Fibroblast of lung (primary cell): ENCODE results near the gene OR13C2. TPM values are rescaled to one million over a fixed set of nuclear protein-coding genes. Genes with fewer than 3 reads are reported as not detected.
"Not testable (repeated sequence)": the region's sequence is repeated elsewhere in the genome, so short reads cannot be mapped to it uniquely, and the experiment has no call there.

Source experiments
- DNase-seq, 2 donors: peaks; one replicate each; pipeline versions ENCODE4 v3.0.0 to v3.0.0-alpha.2; 2010; ENCODE audit warnings: low read depth in 2 of 2
- H2AFZ ChIP-seq: 2 replicates; pipeline ENCODE4 v1.5.1; 2012; ENCODE audit warnings: low read length, control low read depth, inconsistent platforms
- H3K27ac ChIP-seq: 2 replicates; pipeline ENCODE4 v1.5.1; 2011; ENCODE audit warnings: low read length, control low read depth; ENCODE audit not compliant: insufficient read depth
- H3K27me3 ChIP-seq: 2 replicates; pipeline ENCODE4 v1.5.1; 2011; ENCODE audit warnings: mild to moderate bottlenecking, low read length; ENCODE audit not compliant: control insufficient read depth, insufficient read depth
- H3K36me3 ChIP-seq: 2 replicates; pipeline ENCODE4 v1.5.1; 2011; ENCODE audit warnings: low read length; ENCODE audit not compliant: control insufficient read depth, insufficient read depth
- H3K4me1 ChIP-seq: 2 replicates; pipeline ENCODE4 v1.5.1; 2011; ENCODE audit warnings: low read length; ENCODE audit not compliant: control insufficient read depth, insufficient read depth; ENCODE audit errors: extremely low read depth
- H3K4me2 ChIP-seq: 2 replicates; pipeline ENCODE4 v1.5.1; 2011; ENCODE audit warnings: low read length, control low read depth; ENCODE audit not compliant: insufficient read depth; ENCODE audit errors: extremely low read depth
- H3K4me3 ChIP-seq, 4 experiments: fragments of 200-600 bp in 1 of 4; sonication (generic) in 1 of 4; replicated peaks in 1 of 4; 2 replicates each; pipeline ENCODE4 v1.5.1; 2011 to 2016; ENCODE audit warnings: low read length in 4 of 4, low read depth in 3 of 4, mild to moderate bottlenecking in 3 of 4, control low read depth in 2 of 4, inconsistent platforms in 1 of 4, mixed read lengths in 1 of 4; ENCODE audit not compliant: insufficient read depth in 1 of 4; ENCODE audit errors: control extremely low read depth in 1 of 4
- H3K79me2 ChIP-seq: 2 replicates; pipeline ENCODE4 v1.5.1; 2012; ENCODE audit warnings: mild to moderate bottlenecking, low read length, inconsistent platforms; ENCODE audit not compliant: control insufficient read depth, insufficient read depth
- H3K9ac ChIP-seq: 2 replicates; pipeline ENCODE4 v1.5.1; 2011; ENCODE audit warnings: mild to moderate bottlenecking, low read length, control low read depth; ENCODE audit not compliant: insufficient read depth
- H3K9me3 ChIP-seq: 2 replicates; pipeline ENCODE4 v1.5.1; 2012; ENCODE audit warnings: low read depth, low read length; ENCODE audit not compliant: control insufficient read depth, insufficient read depth
- H4K20me1 ChIP-seq: 2 replicates; pipeline ENCODE4 v1.5.1; 2011; ENCODE audit warnings: low read length; ENCODE audit not compliant: control insufficient read depth, insufficient read depth; ENCODE audit errors: extremely low read depth
- EZH2 ChIP-seq: IDR thresholded peaks from 2 replicates; pipeline ENCODE4 v1.5.1; 2012; ENCODE audit warnings: low read length, control low read depth, mild to moderate bottlenecking; ENCODE audit errors: missing control alignments
- polyA minus RNA-seq: library from RNA; depleted of rRNA, polyadenylated mRNA; stranded (reverse); fragments of >200 nt; gene quantifications from 2 replicates; pipeline ENCODE4 v1.2.3, GENCODE V29; 2011; ENCODE audit warnings: low replicate concordance
- polyA plus RNA-seq, 2 donors: library from polyadenylated mRNA; depleted of rRNA in 1 of 2; stranded (reverse) in 1 of 2; unstranded in 1 of 2; fragments of >200 nt; gene quantifications; 2 replicates each; pipeline ENCODE4 v1.2.1, GENCODE V29; 2011 to 2012; ENCODE audit warnings: missing spikeins in 1 of 2
- total RNA-seq: library from RNA; depleted of rRNA; stranded (reverse); fragments of >200 nt; gene quantifications from 2 replicates; pipeline ENCODE4 v1.2.1, GENCODE V29; 2014
- TF ChIP-seq, protein P1 (sequence below), 2 donors: IDR thresholded peaks in 1 of 2; conservative IDR thresholded peaks in 1 of 2; 1 replicate in 1 of 2; 2 replicates in 1 of 2; pipeline ENCODE4 v1.5.1; 2011 to 2012; ENCODE audit warnings: low read length in 2 of 2, control low read depth in 1 of 2, inconsistent platforms in 1 of 2, low read depth in 1 of 2, mild to moderate bottlenecking in 1 of 2

Gene OR13C2, protein sequence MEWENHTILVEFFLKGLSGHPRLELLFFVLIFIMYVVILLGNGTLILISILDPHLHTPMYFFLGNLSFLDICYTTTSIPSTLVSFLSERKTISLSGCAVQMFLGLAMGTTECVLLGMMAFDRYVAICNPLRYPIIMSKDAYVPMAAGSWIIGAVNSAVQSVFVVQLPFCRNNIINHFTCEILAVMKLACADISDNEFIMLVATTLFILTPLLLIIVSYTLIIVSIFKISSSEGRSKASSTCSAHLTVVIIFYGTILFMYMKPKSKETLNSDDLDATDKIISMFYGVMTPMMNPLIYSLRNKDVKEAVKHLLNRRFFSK
- total RNA-seq (not detected in 2 replicates), polyA plus RNA-seq (not detected in 2 replicates), polyA minus RNA-seq (not detected in 2 replicates)
- not detected in 2 replicates for polyA plus RNA-seq (2012)

DNA sequence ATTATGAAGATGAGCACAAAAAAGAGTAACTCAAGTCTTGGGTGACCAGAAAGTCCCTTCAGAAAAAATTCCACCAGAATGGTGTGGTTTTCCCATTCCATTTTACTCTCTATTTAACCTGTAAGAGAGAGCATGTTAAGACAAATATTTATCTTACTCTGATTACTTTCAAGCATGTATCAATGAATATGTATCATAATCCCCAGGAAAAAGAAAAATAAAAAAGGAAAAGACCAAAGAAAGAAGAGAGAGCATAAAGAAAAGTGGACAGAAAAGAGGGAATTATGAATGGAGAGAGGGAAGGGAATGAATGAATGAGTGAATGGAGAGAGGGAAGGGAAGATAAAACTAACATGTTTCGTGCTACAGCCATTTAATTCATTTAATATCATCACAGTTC, at the start of gene OR13C2:
Gene OR13C2 (minus strand): TSS at position 101 of the 400 bp plus-strand sequence. CDS start 0 bp downstream, at position 101.
- H3K27me3 ChIP-seq, H3K79me2 ChIP-seq, H3K27ac ChIP-seq, H3K36me3 ChIP-seq, H3K4me2 ChIP-seq, H3K9me3 ChIP-seq, DNase-seq, H3K9ac ChIP-seq, H2AFZ ChIP-seq, H3K4me1 ChIP-seq, H3K4me3 ChIP-seq, H4K20me1 ChIP-seq: not testable (repeated sequence)

DNA sequence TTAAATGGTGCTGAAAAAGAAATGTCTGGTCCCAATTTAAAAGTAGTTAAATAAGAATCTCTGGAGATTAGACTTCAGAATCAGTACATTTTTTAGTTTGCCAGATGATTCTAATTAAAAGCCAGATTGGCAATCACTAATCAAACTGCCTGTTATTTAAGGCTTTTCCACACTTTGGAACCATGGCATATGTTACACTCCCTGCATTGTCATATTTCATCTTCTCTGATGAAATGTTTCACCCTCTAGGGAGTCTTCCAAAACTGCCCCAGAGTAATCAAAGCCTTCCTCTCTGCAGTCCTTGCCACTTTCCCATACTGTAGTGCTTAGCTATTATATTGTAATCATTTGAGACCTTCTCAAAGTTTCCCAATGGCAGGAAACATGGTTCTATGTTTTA, 30.0 kb upstream of the OR13C2 start:
- no peak for TF ChIP-seq EZH2
- TF ChIP-seq, protein P1, sequence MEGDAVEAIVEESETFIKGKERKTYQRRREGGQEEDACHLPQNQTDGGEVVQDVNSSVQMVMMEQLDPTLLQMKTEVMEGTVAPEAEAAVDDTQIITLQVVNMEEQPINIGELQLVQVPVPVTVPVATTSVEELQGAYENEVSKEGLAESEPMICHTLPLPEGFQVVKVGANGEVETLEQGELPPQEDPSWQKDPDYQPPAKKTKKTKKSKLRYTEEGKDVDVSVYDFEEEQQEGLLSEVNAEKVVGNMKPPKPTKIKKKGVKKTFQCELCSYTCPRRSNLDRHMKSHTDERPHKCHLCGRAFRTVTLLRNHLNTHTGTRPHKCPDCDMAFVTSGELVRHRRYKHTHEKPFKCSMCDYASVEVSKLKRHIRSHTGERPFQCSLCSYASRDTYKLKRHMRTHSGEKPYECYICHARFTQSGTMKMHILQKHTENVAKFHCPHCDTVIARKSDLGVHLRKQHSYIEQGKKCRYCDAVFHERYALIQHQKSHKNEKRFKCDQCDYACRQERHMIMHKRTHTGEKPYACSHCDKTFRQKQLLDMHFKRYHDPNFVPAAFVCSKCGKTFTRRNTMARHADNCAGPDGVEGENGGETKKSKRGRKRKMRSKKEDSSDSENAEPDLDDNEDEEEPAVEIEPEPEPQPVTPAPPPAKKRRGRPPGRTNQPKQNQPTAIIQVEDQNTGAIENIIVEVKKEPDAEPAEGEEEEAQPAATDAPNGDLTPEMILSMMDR (conservative IDR thresholded peaks at IDR 0.05 in 1 of 2, IDR thresholded peaks at IDR 0.05 in 1 of 2; ENCODE audit: low read depth in 1 of 2, low read length in 2 of 2): no peak
- no peaks in the 10 kb centered on the region for H4K20me1 ChIP-seq
- no peaks in the 10 kb centered on the region for H3K27me3 ChIP-seq
- no peaks in the 10 kb centered on the region for H3K36me3 ChIP-seq
- H2AFZ ChIP-seq: no peak overlapping the region
- no peaks in the 10 kb centered on the region for H3K4me1 ChIP-seq
- H3K9ac ChIP-seq: no peak overlapping the region
- H3K9me3 ChIP-seq: no peaks in the 10 kb centered on the region
- H3K79me2 ChIP-seq: no peaks in the 10 kb centered on the region
- no peak overlapping the region for H3K4me3 ChIP-seq
- no peak for DNase-seq
- H3K27ac ChIP-seq: no peak overlapping the region
- no peak overlapping the region for H3K4me2 ChIP-seq

DNA sequence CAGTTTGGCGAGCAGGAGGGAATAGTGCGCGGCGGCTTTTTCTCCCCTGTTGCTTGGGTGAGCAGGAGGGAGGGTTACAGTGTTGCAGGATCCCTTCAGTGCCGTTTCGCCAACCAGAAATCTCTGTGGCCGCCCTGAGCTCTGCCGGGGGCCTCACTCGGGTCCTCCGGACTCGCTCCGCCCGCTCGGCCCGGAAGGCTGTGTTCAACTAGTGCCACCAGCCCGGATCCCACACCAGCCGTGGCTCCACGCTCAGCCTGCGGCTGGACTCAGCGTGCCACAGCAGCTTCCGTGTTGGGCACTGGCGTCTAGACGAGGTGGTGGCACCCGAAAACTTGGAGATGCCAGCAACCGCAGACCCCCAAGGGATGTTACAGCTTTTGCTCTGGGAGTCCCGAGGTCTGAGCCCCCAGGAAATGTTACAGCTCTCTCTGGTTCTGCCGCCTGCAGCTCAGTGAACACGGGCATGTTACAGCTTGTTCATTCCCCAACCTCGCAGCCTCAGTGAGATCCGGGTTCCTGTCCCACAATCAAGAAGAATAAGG, 28.6 kb upstream of the OR13C2 start:
- TF ChIP-seq, protein P1 (conservative IDR thresholded peaks at IDR 0.05 in 1 of 2, IDR thresholded peaks at IDR 0.05 in 1 of 2; ENCODE audit: low read depth in 1 of 2, low read length in 2 of 2): no peak
- TF ChIP-seq EZH2: no peak
- no peaks in the 10 kb centered on the region for H3K4me1 ChIP-seq
- no peaks in the 10 kb centered on the region for H3K9me3 ChIP-seq
- H3K27ac ChIP-seq: no peak overlapping the region
- H3K36me3 ChIP-seq: no peaks in the 10 kb centered on the region
- H3K79me2 ChIP-seq: no peaks in the 10 kb centered on the region
- H2AFZ ChIP-seq: no peak overlapping the region
- no peaks in the 10 kb centered on the region for H3K27me3 ChIP-seq
- H3K4me3 ChIP-seq: no peak overlapping the region
- no peak overlapping the region for H3K9ac ChIP-seq
- no peak overlapping the region for H3K4me2 ChIP-seq
- DNase-seq: no peak
- no peaks in the 10 kb centered on the region for H4K20me1 ChIP-seq

DNA sequence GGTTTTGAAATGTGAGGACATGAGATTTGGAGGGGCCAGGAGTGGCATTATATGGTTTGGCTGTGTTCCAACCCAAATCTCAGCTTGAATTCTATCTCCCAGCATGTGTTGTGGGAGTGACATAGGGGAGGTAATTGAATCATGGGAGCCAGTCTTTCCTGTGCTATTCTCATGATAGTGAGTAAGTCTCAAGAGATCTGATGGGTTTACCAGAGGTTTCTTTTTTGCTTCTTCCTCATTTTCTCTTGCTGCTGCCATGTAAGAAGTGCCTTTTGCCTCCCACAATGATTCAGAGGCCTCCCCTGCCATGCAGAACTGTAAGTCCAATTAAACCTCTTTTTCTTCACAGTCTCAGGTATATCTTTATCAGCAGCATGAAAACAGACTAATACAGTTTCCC, 20.5 kb upstream of the OR13C2 start:
- not testable (repeated sequence) for H3K27ac ChIP-seq, H3K36me3 ChIP-seq

More for the DNA sequence above, 20.5 kb upstream of the OR13C2 start:
- H3K79me2 ChIP-seq, H3K9ac ChIP-seq, H4K20me1 ChIP-seq, H3K4me1 ChIP-seq, H3K27me3 ChIP-seq, H3K9me3 ChIP-seq, H3K4me3 ChIP-seq, H2AFZ ChIP-seq, DNase-seq, H3K4me2 ChIP-seq: not testable (repeated sequence)
